H9 (cell line): ENCODE measurements around the gene PRR13. TPM values are rescaled to one million over a fixed set of nuclear protein-coding genes. Genes with fewer than 3 reads are reported as not detected.
A peak's percentile ranks its signal among the peaks of the same experiment; 100 is the strongest.

Source experiments
- DNase-seq: peaks from one replicate; pipeline ENCODE4 v3.0.0-alpha.2; 2017
- H2AFZ ChIP-seq: one replicate; pipeline ENCODE4 v1.6.1; 2013; ENCODE audit warnings: mild to moderate bottlenecking, low read length, control low read depth, moderate library complexity
- H2AK5ac ChIP-seq: 2 replicates; pipeline ENCODE4 v1.6.1; 2013; ENCODE audit warnings: low read length, control low read depth, mixed read lengths; ENCODE audit not compliant: insufficient read length
- H2BK120ac ChIP-seq: one replicate; pipeline ENCODE4 v1.6.1; 2013; ENCODE audit warnings: low read depth, mild to moderate bottlenecking, low read length, control low read depth, inconsistent platforms; ENCODE audit not compliant: poor library complexity, severe bottlenecking
- H2BK12ac ChIP-seq: 2 replicates; pipeline ENCODE4 v1.6.1; 2013; ENCODE audit warnings: low read length, control low read depth, mixed read lengths, low read depth; ENCODE audit not compliant: insufficient read length
- H2BK15ac ChIP-seq: 2 replicates; pipeline ENCODE4 v1.6.1; 2013; ENCODE audit warnings: low read depth, low read length, control low read depth
- H2BK20ac ChIP-seq: one replicate; pipeline ENCODE4 v1.6.1; 2013; ENCODE audit warnings: low read depth, mild to moderate bottlenecking, low read length, control low read depth, inconsistent platforms; ENCODE audit not compliant: poor library complexity, severe bottlenecking
- H2BK5ac ChIP-seq: 2 replicates; pipeline ENCODE4 v1.6.1; 2013; ENCODE audit warnings: low read length, control low read depth, mixed read lengths; ENCODE audit not compliant: insufficient read length
- H3K14ac ChIP-seq: 2 replicates; pipeline ENCODE4 v1.6.1; 2013; ENCODE audit warnings: low read length, control low read depth; ENCODE audit not compliant: insufficient read depth
- H3K18ac ChIP-seq: 2 replicates; pipeline ENCODE4 v1.6.1; 2013; ENCODE audit warnings: low read depth, mild to moderate bottlenecking, mixed read lengths, low read length, control low read depth; ENCODE audit not compliant: insufficient read length
- H3K23ac ChIP-seq: 2 replicates; pipeline ENCODE4 v1.6.1; 2013; ENCODE audit warnings: low read length, control low read depth, mixed read lengths, low read depth; ENCODE audit not compliant: insufficient read length
- H3K23me2 ChIP-seq: 2 replicates; pipeline ENCODE4 v1.6.1; 2013; ENCODE audit warnings: low read depth, mild to moderate bottlenecking, mixed read lengths, low read length, control low read depth; ENCODE audit not compliant: insufficient read length, poor library complexity, severe bottlenecking
- H3K27ac ChIP-seq: 2 replicates; pipeline ENCODE4 v1.5.1; 2013; ENCODE audit warnings: low read length, control low read depth, mixed read lengths, low read depth; ENCODE audit not compliant: insufficient read length
- H3K27me3 ChIP-seq: 2 replicates; pipeline ENCODE4 v1.6.1; 2013; ENCODE audit warnings: low read length, control low read depth, inconsistent platforms; ENCODE audit not compliant: insufficient read depth
- H3K4ac ChIP-seq: 2 replicates; pipeline ENCODE4 v1.6.1; 2013; ENCODE audit warnings: low read depth, mild to moderate bottlenecking, control low read depth, inconsistent platforms, low read length, moderate library complexity
- H3K4me1 ChIP-seq: 2 replicates; pipeline ENCODE4 v1.6.1; 2013; ENCODE audit warnings: low read length, control low read depth, inconsistent platforms; ENCODE audit not compliant: insufficient read depth
- H3K4me2 ChIP-seq: 2 replicates; pipeline ENCODE4 v1.6.1; 2013; ENCODE audit warnings: low read length, control low read depth, mixed read lengths; ENCODE audit not compliant: insufficient read length, insufficient read depth
- H3K56ac ChIP-seq: 2 replicates; pipeline ENCODE4 v1.6.1; 2013; ENCODE audit warnings: low read depth, mild to moderate bottlenecking, mixed read lengths, low read length, control low read depth; ENCODE audit not compliant: insufficient read length
- H3K79me1 ChIP-seq: 2 replicates; pipeline ENCODE4 v1.6.1; 2013; ENCODE audit warnings: low read depth, mild to moderate bottlenecking, moderate library complexity, low read length, control low read depth, inconsistent platforms; ENCODE audit not compliant: insufficient read depth, poor library complexity, severe bottlenecking
- H3K79me2 ChIP-seq: 2 replicates; pipeline ENCODE4 v1.6.1; 2013; ENCODE audit warnings: low read length, control low read depth, inconsistent platforms; ENCODE audit not compliant: insufficient read depth
- H3K9ac ChIP-seq: 2 replicates; pipeline ENCODE4 v1.6.1; 2013; ENCODE audit warnings: low read length, control low read depth, mixed read lengths; ENCODE audit not compliant: insufficient read length; ENCODE audit errors: extremely low read depth
- H3K9me3 ChIP-seq: one replicate; pipeline ENCODE4 v1.6.1; 2013; ENCODE audit warnings: low read depth, low read length, inconsistent platforms; ENCODE audit not compliant: control insufficient read depth
- H3T11ph ChIP-seq: one replicate; pipeline ENCODE4 v1.6.1; 2013; ENCODE audit warnings: mild to moderate bottlenecking, low read length, control low read depth, inconsistent platforms
- H4K20me1 ChIP-seq: one replicate; pipeline ENCODE4 v1.6.1; 2013; ENCODE audit not compliant: control insufficient read depth, insufficient read length, insufficient read depth
- H4K5ac ChIP-seq: 2 replicates; pipeline ENCODE4 v1.6.1; 2013; ENCODE audit warnings: low read depth, mild to moderate bottlenecking, mixed read lengths, low read length, control low read depth; ENCODE audit not compliant: insufficient read length
- H4K8ac ChIP-seq: replicated peaks from 2 replicates; pipeline ENCODE4 v1.6.1; 2013; ENCODE audit warnings: low read length, control low read depth, mixed read lengths, low read depth; ENCODE audit not compliant: insufficient read length
- H4K91ac ChIP-seq: 2 replicates; pipeline ENCODE4 v1.6.1; 2013; ENCODE audit warnings: low read depth, mild to moderate bottlenecking, moderate library complexity, mixed read lengths, low read length, control low read depth; ENCODE audit not compliant: insufficient read length
- H3K27ac Mint-ChIP-seq, 3 experiments: 2 replicates in 2 of 3; 3 replicates in 1 of 3; pipeline ENCODE4 v1.8.0; 2020 to 2021; ENCODE audit warnings: mixed read lengths in 3 of 3, mild to moderate bottlenecking in 1 of 3, moderate library complexity in 1 of 3
- H3K27me3 Mint-ChIP-seq: 2 replicates; pipeline ENCODE4 v1.8.0; 2021; ENCODE audit warnings: low read depth, mild to moderate bottlenecking, moderate library complexity, mixed read lengths
- H3K36me3 Mint-ChIP-seq, 3 experiments: 2 replicates in 2 of 3; 3 replicates in 1 of 3; pipeline ENCODE4 v1.8.0; 2020 to 2021; ENCODE audit warnings: low read depth in 3 of 3, mixed read lengths in 3 of 3; ENCODE audit not compliant: insufficient read depth in 1 of 3
- H3K4me1 Mint-ChIP-seq, 2 experiments: 2 replicates each; pipeline ENCODE4 v1.8.0; 2020; ENCODE audit warnings: mixed read lengths in 2 of 2
- H3K4me3 Mint-ChIP-seq, 2 experiments: 2 replicates in 1 of 2; 3 replicates in 1 of 2; pipeline ENCODE4 v1.8.0; 2020 to 2021; ENCODE audit warnings: mild to moderate bottlenecking in 2 of 2, mixed read lengths in 2 of 2, moderate library complexity in 1 of 2
- H3K9me3 Mint-ChIP-seq, 2 experiments: 2 replicates in 1 of 2; 3 replicates in 1 of 2; pipeline ENCODE4 v1.8.0; 2020; ENCODE audit warnings: mild to moderate bottlenecking in 2 of 2, mixed read lengths in 2 of 2, moderate library complexity in 1 of 2
- CTCF ChIP-seq: fragments of 200-600 bp; sonication (generic); conservative IDR thresholded peaks from 3 replicates; pipeline ENCODE4 v1.8.0; 2021; ENCODE audit warnings: antibody characterized with exemption, mild to moderate bottlenecking
- WGBS: extraction: QIAGEN DNeasy Blood & Tissue Kit; methylation state at CpG from one replicate; pipeline ENCODE4 v1.1.7; 2013; ENCODE audit warnings: missing lambda C conversion rate, low lambda C conversion rate, mixed read lengths; ENCODE audit not compliant: insufficient read length; ENCODE audit errors: extremely low coverage; 5-methylcytosine and 5-hydroxymethylcytosine counted together
- total RNA-seq: library from RNA; stranded (reverse); gene quantifications from 2 replicates; pipeline ENCODE4 v1.2.1, GENCODE V29; 2021

PRR13 gene
- total RNA-seq, 1 experiment from 2014 or later, result 147 TPM

DNA sequence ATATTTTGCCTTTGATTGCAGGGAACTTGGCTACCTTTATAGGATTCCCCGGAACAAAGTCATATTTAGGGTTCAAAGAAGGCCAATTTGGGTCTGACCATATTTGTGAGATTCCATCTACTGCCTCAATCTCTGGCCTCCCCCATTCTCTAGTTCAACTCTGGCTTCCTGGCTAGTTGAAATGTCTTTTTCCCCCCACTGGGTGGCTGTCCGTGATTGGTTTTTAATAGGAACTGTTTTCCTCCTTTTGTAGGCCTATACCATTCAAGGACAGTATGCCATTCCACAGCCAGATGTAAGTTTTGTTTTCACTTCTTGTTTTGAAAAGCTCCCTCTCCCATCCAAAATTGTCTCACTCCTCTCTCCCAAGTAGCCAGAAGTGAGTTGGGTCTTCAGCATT, 24.1 kb downstream of the PRR13 start:
- DNase-seq, result no peak
- no peaks in the 10 kb centered on the region for H3K23me2 ChIP-seq
- H3K9ac ChIP-seq, result no peak overlapping the region
- Mint-ChIP-seq H3K4me1 (peaks cover 38 to 63% of the 10 kb centered on the region in 2 experiments), H3K4me3 (no peak overlapping the region), H3K9me3 (no peaks in the 10 kb centered on the region), H3K27ac (peak overlapping the region in 1 of 3 experiments; percentile 92; a peak in 2 of 7 replicates), H3K36me3 (peaks cover 77 to 99% (median 96%) of the 10 kb centered on the region in 3 experiments), H3K27me3 (no peaks in the 10 kb centered on the region)
- H3K9me3 ChIP-seq, result no peaks in the 10 kb centered on the region
- H4K91ac ChIP-seq, result no peak overlapping the region
- no peak overlapping the region for H4K8ac ChIP-seq
- H3K4me1 ChIP-seq, result no peaks in the 10 kb centered on the region
- no peak overlapping the region for H3K4me2 ChIP-seq
- H3K79me2 ChIP-seq, result peaks cover 3% of the 10 kb centered on the region
- no peaks in the 10 kb centered on the region for H4K20me1 ChIP-seq
- no peak overlapping the region for H3T11ph ChIP-seq
- no peak overlapping the region for H3K23ac ChIP-seq
- no peaks in the 10 kb centered on the region for H3K27me3 ChIP-seq
- no peak overlapping the region for H2BK12ac ChIP-seq
- H2BK120ac ChIP-seq, result no peak overlapping the region
- no peak overlapping the region for H3K14ac ChIP-seq
- H2BK5ac ChIP-seq, result no peak overlapping the region
- 0 out of 3 replicates have a peak, but pooled peaks have one; percentile 17 for TF ChIP-seq CTCF
- no peak overlapping the region for H2AK5ac ChIP-seq
- H2AFZ ChIP-seq, result no peak overlapping the region
- WGBS, result no CpG with 5 or more reads among the region's 2 CpGs
- no peak overlapping the region for H4K5ac ChIP-seq
- no peak overlapping the region for H3K4ac ChIP-seq
- H3K79me1 ChIP-seq, result peaks cover 19% of the 10 kb centered on the region
- no peak overlapping the region for H3K27ac ChIP-seq
- no peak overlapping the region for H2BK20ac ChIP-seq
- no peak overlapping the region for H3K18ac ChIP-seq
- H2BK15ac ChIP-seq, result no peak overlapping the region
- H3K56ac ChIP-seq, result no peak overlapping the region
